Keratinocyte (primary cell): ENCODE data around the gene IFT122. TPM values are rescaled to one million over a fixed set of nuclear protein-coding genes. Genes with fewer than 3 reads are reported as not detected.

Source experiments
- DNase-seq: peaks from one replicate; pipeline ENCODE4 v3.0.0-alpha.2; 2011; ENCODE audit warnings: low read depth, missing footprints, low spot score
- FAIRE-seq: peaks from 2 replicates; lab custom pipeline; 2011; peaks lifted over from hg19 to GRCh38; lab: Jason Lieb, UNC
- H2AFZ ChIP-seq: 2 replicates; pipeline ENCODE4 v1.6.0; 2012; ENCODE audit warnings: low read length, control low read depth, inconsistent platforms; ENCODE audit not compliant: control insufficient read depth
- H3K27ac ChIP-seq: 2 replicates; pipeline ENCODE4 v1.5.1; 2011; ENCODE audit warnings: low read length; ENCODE audit not compliant: control insufficient read depth, insufficient read depth
- H3K27me3 ChIP-seq: 3 replicates; pipeline ENCODE4 v1.6.0; 2011; ENCODE audit warnings: low read length; ENCODE audit not compliant: control insufficient read depth, insufficient read depth; ENCODE audit errors: extremely low read depth
- H3K36me3 ChIP-seq, 2 experiments: 2 replicates in 1 of 2; 3 replicates in 1 of 2; pipeline ENCODE4 v1.5.1; 2011; ENCODE audit warnings: low read length in 2 of 2, mild to moderate bottlenecking in 1 of 2; ENCODE audit not compliant: control insufficient read depth in 2 of 2, insufficient read depth in 2 of 2; ENCODE audit errors: extremely low read depth in 1 of 2
- H3K4me1 ChIP-seq: 3 replicates; pipeline ENCODE4 v1.5.1; 2011; ENCODE audit warnings: low read length; ENCODE audit not compliant: control insufficient read depth, insufficient read depth; ENCODE audit errors: extremely low read depth
- H3K4me2 ChIP-seq: 3 replicates; pipeline ENCODE4 v1.6.0; 2011; ENCODE audit warnings: low read depth, low read length; ENCODE audit not compliant: control insufficient read depth, insufficient read depth; ENCODE audit errors: extremely low read depth
- H3K4me3 ChIP-seq, 3 experiments: fragments of 200-600 bp in 1 of 3; sonication (generic) in 1 of 3; 2 replicates in 2 of 3; 3 replicates in 1 of 3; pipeline ENCODE4 v1.5.1; 2011 to 2016; ENCODE audit warnings: low read length in 3 of 3, mild to moderate bottlenecking in 3 of 3, control low read depth in 2 of 3, inconsistent platforms in 1 of 3, low read depth in 1 of 3, mixed read lengths in 1 of 3, mixed run types in 1 of 3, moderate library complexity in 1 of 3; ENCODE audit not compliant: control insufficient read depth in 2 of 3, insufficient read depth in 2 of 3; ENCODE audit errors: extremely low read depth in 1 of 3
- H3K79me2 ChIP-seq: 2 replicates; pipeline ENCODE4 v1.6.0; 2012; ENCODE audit warnings: low read length; ENCODE audit not compliant: control insufficient read depth, insufficient read depth
- H3K9ac ChIP-seq: 3 replicates; pipeline ENCODE4 v1.6.0; 2011; ENCODE audit warnings: low read length; ENCODE audit not compliant: control insufficient read depth, insufficient read depth; ENCODE audit errors: extremely low read depth
- H3K9me1 ChIP-seq: 3 replicates; pipeline ENCODE4 v1.6.0; 2011; ENCODE audit warnings: low read length; ENCODE audit not compliant: control insufficient read depth, insufficient read depth; ENCODE audit errors: extremely low read depth
- H3K9me3 ChIP-seq: 2 replicates; pipeline ENCODE4 v1.5.1; 2012; ENCODE audit warnings: low read depth, low read length; ENCODE audit not compliant: control insufficient read depth
- H4K20me1 ChIP-seq: 3 replicates; pipeline ENCODE4 v1.6.0; 2011; ENCODE audit warnings: low read length; ENCODE audit not compliant: control insufficient read depth, insufficient read depth; ENCODE audit errors: extremely low read depth
- EZH2 ChIP-seq: IDR thresholded peaks from one replicate; pipeline ENCODE4 v1.6.1; 2012; ENCODE audit warnings: inconsistent platforms, mild to moderate bottlenecking, low read length, moderate library complexity
- dilution Hi-C: fragments of 300-500 bp; cut with MboI; formaldehyde crosslinking; loops from one replicate; pipeline ENCODE4 v1.7.0; 2020; ENCODE audit warnings: low sequenced_read_pairs; ENCODE audit not compliant: extremely low pct_ligation_motif_present
- polyA plus RNA-seq, 5 experiments: library from polyadenylated mRNA; depleted of rRNA in 3 of 5; stranded (reverse) in 3 of 5; stranded (forward) in 1 of 5; unstranded in 1 of 5; fragments of >200 nt; gene quantifications; 1 replicate in 1 of 5; 2 replicates in 3 of 5; 3 replicates in 1 of 5; pipeline versions ENCODE4 v1.2.1 to v1.2.3, GENCODE V29; 2011 to 2012; ENCODE audit warnings: missing spikeins in 2 of 5, low read depth in 1 of 5, low replicate concordance in 1 of 5
- TF ChIP-seq, protein P1 (sequence below), 3 experiments: IDR thresholded peaks in 1 of 3; conservative IDR thresholded peaks in 1 of 3; optimal IDR thresholded peaks in 1 of 3; 2 replicates in 2 of 3; 3 replicates in 1 of 3; pipeline versions ENCODE3 to v1.5.1; 2011; ENCODE audit warnings: low read length in 3 of 3, mild to moderate bottlenecking in 3 of 3, moderate library complexity in 2 of 3, control low read depth in 1 of 3, inconsistent platforms in 1 of 3; ENCODE audit not compliant: insufficient read depth in 2 of 3; ENCODE audit errors: extremely low read depth in 1 of 3

Gene IFT122
- polyA plus RNA-seq, 1 donor (not counting 4 experiments of a cell fraction or from before 2014, with no cell fraction given) = 7.1 TPM

DNA sequence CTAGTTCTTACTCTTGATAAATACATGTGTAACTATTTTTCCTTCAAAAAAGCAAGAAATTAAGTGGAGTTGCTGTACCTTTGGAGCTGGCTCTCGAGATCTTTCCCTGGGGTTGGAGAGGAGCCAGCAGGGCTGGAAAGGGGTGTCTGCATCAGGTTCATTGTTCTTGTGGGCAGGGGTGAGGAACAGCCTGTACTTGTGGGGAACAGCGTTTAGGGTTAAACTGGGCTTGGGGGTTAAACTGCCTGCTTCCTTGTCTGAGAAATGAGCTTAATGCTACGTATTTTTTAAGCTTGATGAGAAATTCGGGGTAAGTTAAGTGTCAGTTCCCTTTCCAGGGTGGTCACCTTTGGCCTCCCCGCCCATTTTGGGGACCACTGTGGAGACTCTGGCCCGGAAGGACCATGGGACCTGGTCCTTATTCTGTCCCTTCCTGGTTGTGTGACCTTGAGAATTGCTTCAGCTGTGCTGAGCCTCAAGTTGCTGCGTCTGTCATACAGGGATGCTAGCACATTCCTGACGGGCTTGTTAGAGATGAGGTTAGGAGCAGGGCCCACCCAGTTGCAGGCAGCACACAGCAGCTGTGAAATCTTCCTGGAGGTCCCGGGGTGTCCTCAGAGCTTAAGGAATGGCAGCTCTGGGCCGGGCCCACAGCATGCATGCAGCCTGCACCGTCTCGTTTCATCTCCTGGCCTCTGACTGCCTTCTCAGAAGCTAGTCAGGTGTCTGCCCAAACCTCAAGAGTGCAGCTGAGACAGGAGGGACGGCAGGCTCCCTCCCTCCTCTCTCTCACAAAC is 114.5 kb downstream of the IFT122 start:
- Histone ChIP-seq H3K4me3 (no peak overlapping the region), H2AFZ (no peak overlapping the region), H3K4me2 (no peak overlapping the region), H3K9ac (no peak overlapping the region), H3K9me1 (no peaks in the 10 kb centered on the region), H3K36me3 (no peaks in the 10 kb centered on the region), H3K4me1 (no peaks in the 10 kb centered on the region), H3K79me2 (no peaks in the 10 kb centered on the region), H3K27me3 (peaks cover 3% of the 10 kb centered on the region), H4K20me1 (no peaks in the 10 kb centered on the region), H3K27ac (no peak overlapping the region), H3K9me3 (no peaks in the 10 kb centered on the region)
- TF ChIP-seq EZH2 = no peak
- TF ChIP-seq, protein P1, sequence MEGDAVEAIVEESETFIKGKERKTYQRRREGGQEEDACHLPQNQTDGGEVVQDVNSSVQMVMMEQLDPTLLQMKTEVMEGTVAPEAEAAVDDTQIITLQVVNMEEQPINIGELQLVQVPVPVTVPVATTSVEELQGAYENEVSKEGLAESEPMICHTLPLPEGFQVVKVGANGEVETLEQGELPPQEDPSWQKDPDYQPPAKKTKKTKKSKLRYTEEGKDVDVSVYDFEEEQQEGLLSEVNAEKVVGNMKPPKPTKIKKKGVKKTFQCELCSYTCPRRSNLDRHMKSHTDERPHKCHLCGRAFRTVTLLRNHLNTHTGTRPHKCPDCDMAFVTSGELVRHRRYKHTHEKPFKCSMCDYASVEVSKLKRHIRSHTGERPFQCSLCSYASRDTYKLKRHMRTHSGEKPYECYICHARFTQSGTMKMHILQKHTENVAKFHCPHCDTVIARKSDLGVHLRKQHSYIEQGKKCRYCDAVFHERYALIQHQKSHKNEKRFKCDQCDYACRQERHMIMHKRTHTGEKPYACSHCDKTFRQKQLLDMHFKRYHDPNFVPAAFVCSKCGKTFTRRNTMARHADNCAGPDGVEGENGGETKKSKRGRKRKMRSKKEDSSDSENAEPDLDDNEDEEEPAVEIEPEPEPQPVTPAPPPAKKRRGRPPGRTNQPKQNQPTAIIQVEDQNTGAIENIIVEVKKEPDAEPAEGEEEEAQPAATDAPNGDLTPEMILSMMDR (optimal IDR thresholded peaks at IDR 0.05 in 1 of 3, IDR thresholded peaks at IDR 0.05 in 1 of 3, conservative IDR thresholded peaks at IDR 0.05 in 1 of 3; ENCODE audit: extremely low read depth in 1 of 3, insufficient read depth in 2 of 3, low read length in 3 of 3) = no peak
- DNase-seq (no peak), FAIRE-seq (no peak)
- dilution Hi-C loops = no loop called here

DNA sequence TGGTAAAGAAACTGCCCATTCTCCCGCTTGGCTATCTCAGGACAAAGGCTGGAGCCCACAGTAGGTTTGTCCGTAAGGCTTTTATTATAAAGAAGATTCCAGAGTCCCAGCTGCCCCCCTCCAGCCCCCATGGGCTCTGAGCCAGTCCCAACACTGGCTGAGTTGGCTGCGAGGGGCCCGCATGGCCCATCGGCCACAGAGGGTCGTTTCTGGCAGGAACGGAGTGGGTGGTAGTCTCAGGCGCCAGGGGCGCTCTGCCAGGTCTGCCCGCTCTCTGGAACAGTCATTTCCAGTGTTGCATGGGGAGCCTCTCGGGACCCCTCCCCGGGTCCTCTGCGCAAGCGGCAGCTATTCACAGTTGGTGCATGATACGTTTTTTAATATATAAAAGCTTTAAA is 115.1 kb downstream of the IFT122 start:
- peaks cover 3% of the 10 kb centered on the region for H3K27me3 ChIP-seq
- no peaks in the 10 kb centered on the region for H3K79me2 ChIP-seq
- no peak overlapping the region for H3K4me3 ChIP-seq
- H3K9me1 ChIP-seq = no peaks in the 10 kb centered on the region
- H3K27ac ChIP-seq = no peak overlapping the region
- no peak overlapping the region for H3K4me2 ChIP-seq
- FAIRE-seq (no peak), DNase-seq (no peak)
- no peaks in the 10 kb centered on the region for H4K20me1 ChIP-seq
- dilution Hi-C loops = no loop called here
- TF ChIP-seq EZH2 = no peak
- TF ChIP-seq, protein P1 (optimal IDR thresholded peaks at IDR 0.05 in 1 of 3, IDR thresholded peaks at IDR 0.05 in 1 of 3, conservative IDR thresholded peaks at IDR 0.05 in 1 of 3; ENCODE audit: extremely low read depth in 1 of 3, insufficient read depth in 2 of 3, low read length in 3 of 3) = no peak
- no peaks in the 10 kb centered on the region for H3K9me3 ChIP-seq
- no peaks in the 10 kb centered on the region for H3K36me3 ChIP-seq
- no peak overlapping the region for H3K9ac ChIP-seq
- no peaks in the 10 kb centered on the region for H3K4me1 ChIP-seq
- H2AFZ ChIP-seq = no peak overlapping the region
